Endothelial cell of umbilical vein (primary cell): ENCODE results near the gene KLHL21.

ENCODE experiments used
- EZH2 ChIP-seq: IDR thresholded peaks from 2 replicates; pipeline ENCODE4 v1.6.1; 2012; ENCODE audit warnings: borderline replicate concordance, low read depth, mild to moderate bottlenecking, moderate library complexity, low read length, inconsistent platforms; ENCODE audit not compliant: severe bottlenecking
- GATA2 ChIP-seq: IDR thresholded peaks from 2 replicates; pipeline ENCODE4 v1.7.0; 2011; ENCODE audit warnings: low read depth, mild to moderate bottlenecking, moderate library complexity, mixed read lengths, low read length; ENCODE audit not compliant: insufficient read length, insufficient read depth
- POLR2AphosphoS5 ChIP-seq: IDR thresholded peaks from 2 replicates; pipeline ENCODE4 v1.6.1; 2012; ENCODE audit warnings: low read depth, mild to moderate bottlenecking, control low read depth, low read length, moderate library complexity; ENCODE audit not compliant: insufficient read depth

- TF ChIP-seq POLR2AphosphoS5 (peak; percentile 14), GATA2 (no peak), EZH2 (no peak)
These were observed 31.8 kb upstream of the KLHL21 start for GRCh38 chr1:6634371-6635052.
